ENCODE data around the gene PDE8B.

- no peak for TF ChIP-seq RAD21 (IDR thresholded peaks at IDR 0.05; ENCODE audit: low read depth)
- TF ChIP-seq CEBPB (IDR thresholded peaks at IDR 0.05) = no peak
- no peak for TF ChIP-seq REST (IDR thresholded peaks at IDR 0.05; ENCODE audit: low read depth)
- TF ChIP-seq NFIC (IDR thresholded peaks at IDR 0.05) = no peak
- no peak for TF ChIP-seq FOXM1 (IDR thresholded peaks at IDR 0.05; ENCODE audit: borderline replicate concordance, low read depth)
- TF ChIP-seq ZBTB7A (IDR thresholded peaks at IDR 0.05; ENCODE audit: low read depth) = no peak
- TF ChIP-seq, protein P1, sequence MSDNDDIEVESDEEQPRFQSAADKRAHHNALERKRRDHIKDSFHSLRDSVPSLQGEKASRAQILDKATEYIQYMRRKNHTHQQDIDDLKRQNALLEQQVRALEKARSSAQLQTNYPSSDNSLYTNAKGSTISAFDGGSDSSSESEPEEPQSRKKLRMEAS (IDR thresholded peaks at IDR 0.05) = no peak
Measured at GRCh38 chr5:77306531-77306930, 96.1 kb downstream of the PDE8B start.

All from Ishikawa (cell line).